Gastroesophageal sphincter (tissue), 4 donors: ENCODE results near the gene ATG7. TPM values are rescaled to one million over a fixed set of nuclear protein-coding genes. Genes with fewer than 3 reads are reported as not detected.

ENCODE experiments used
- ATAC-seq: fragments of 150-250 bp; one replicate; pipeline ENCODE4 v1.9.1; 2016; ENCODE audit warnings: mild to moderate bottlenecking, moderate library complexity
- H3K27ac ChIP-seq, 4 donors: fragments of 200-600 bp; sonication (generic) in 3 of 4; 1 replicate in 3 of 4; 2 replicates in 1 of 4; pipeline ENCODE4 v1.5.1; 2016 to 2019
- H3K27me3 ChIP-seq: fragments of 200-600 bp; sonication (generic); one replicate; pipeline ENCODE4 v1.5.1; 2019
- H3K36me3 ChIP-seq, 2 donors: fragments of 200-600 bp; sonication (generic); one replicate each; pipeline ENCODE4 v1.5.1; 2019; ENCODE audit warnings: control low read depth in 1 of 2
- H3K4me1 ChIP-seq, 3 donors: fragments of 200-600 bp; sonication (generic); 1 replicate in 2 of 3; 2 replicates in 1 of 3; pipeline ENCODE4 v1.5.1; 2016 to 2019; ENCODE audit warnings: control low read depth in 2 of 3
- H3K4me3 ChIP-seq, 2 donors: fragments of 200-600 bp; sonication (generic); one replicate each; pipeline ENCODE4 v1.5.1; 2019; ENCODE audit warnings: mild to moderate bottlenecking in 1 of 2, moderate library complexity in 1 of 2
- H3K9me3 ChIP-seq, 3 donors: fragments of 200-600 bp; sonication (generic); one replicate each; pipeline ENCODE4 v1.5.1; 2017 to 2019; ENCODE audit warnings: control low read depth in 2 of 3
- EP300 ChIP-seq: sonication (generic); formaldehyde crosslinking; IDR thresholded peaks from one replicate; pipeline ENCODE4 v1.6.1; 2017; ENCODE audit warnings: antibody characterized with exemption, mild to moderate bottlenecking
- POLR2A ChIP-seq, 2 donors: fragments of 450-650 bp; IDR thresholded peaks; one replicate each; pipeline ENCODE4 v1.6.1; 2017; ENCODE audit warnings: antibody characterized with exemption in 2 of 2, mild to moderate bottlenecking in 2 of 2, moderate library complexity in 1 of 2
- POLR2AphosphoS5 ChIP-seq: sonication (generic); formaldehyde crosslinking; IDR thresholded peaks from one replicate; pipeline ENCODE4 v1.6.1; 2017; ENCODE audit warnings: antibody characterized with exemption
- WGBS, 2 donors: methylation state at CpG; one replicate each; pipeline ENCODE4 v1.1.5; 2018; ENCODE audit warnings: low coverage in 1 of 2; 5-methylcytosine and 5-hydroxymethylcytosine counted together
- total RNA-seq, 4 donors: library from RNA; depleted of rRNA; stranded (reverse); fragments of >200 nt; gene quantifications; one replicate each; pipeline ENCODE4 v1.1.0, GENCODE V29; 2016
- TF ChIP-seq, protein P1 (sequence below), 4 experiments: fragments of 200-600 bp in 2 of 4; fragments of 450-650 bp in 2 of 4; sonication (generic) in 1 of 4; IDR thresholded peaks; one replicate each; pipeline ENCODE4 v1.5.1; 2017 to 2019; ENCODE audit warnings: antibody characterized with exemption in 4 of 4, mild to moderate bottlenecking in 2 of 4, moderate library complexity in 2 of 4

The ATG7 gene
- total RNA-seq, 4 donors from 2014 or later, result 28.3 to 64.9 (median 36.5) TPM

GRCh38 chr3:11230125-11230524, 42.1 kb upstream of the ATG7 start:
- peaks cover 0 to under 1% (median 0%) of the 10 kb centered on the region in 3 donors for H3K4me1 ChIP-seq
- no peak overlapping the region for H3K4me3 ChIP-seq
- H3K27me3 ChIP-seq, result no peaks in the 10 kb centered on the region
- TF ChIP-seq EP300, result no peak
- TF ChIP-seq POLR2A (IDR thresholded peaks at IDR 0.05), result no peak
- TF ChIP-seq POLR2AphosphoS5, result no peak
- TF ChIP-seq, protein P1, sequence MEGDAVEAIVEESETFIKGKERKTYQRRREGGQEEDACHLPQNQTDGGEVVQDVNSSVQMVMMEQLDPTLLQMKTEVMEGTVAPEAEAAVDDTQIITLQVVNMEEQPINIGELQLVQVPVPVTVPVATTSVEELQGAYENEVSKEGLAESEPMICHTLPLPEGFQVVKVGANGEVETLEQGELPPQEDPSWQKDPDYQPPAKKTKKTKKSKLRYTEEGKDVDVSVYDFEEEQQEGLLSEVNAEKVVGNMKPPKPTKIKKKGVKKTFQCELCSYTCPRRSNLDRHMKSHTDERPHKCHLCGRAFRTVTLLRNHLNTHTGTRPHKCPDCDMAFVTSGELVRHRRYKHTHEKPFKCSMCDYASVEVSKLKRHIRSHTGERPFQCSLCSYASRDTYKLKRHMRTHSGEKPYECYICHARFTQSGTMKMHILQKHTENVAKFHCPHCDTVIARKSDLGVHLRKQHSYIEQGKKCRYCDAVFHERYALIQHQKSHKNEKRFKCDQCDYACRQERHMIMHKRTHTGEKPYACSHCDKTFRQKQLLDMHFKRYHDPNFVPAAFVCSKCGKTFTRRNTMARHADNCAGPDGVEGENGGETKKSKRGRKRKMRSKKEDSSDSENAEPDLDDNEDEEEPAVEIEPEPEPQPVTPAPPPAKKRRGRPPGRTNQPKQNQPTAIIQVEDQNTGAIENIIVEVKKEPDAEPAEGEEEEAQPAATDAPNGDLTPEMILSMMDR (IDR thresholded peaks at IDR 0.05), result no peak
- H3K9me3 ChIP-seq, result no peaks in the 10 kb centered on the region
- no peaks in the 10 kb centered on the region for H3K36me3 ChIP-seq
- ATAC-seq, result no peak
- peak overlapping the region in 1 of 4 donors; percentile 17 for H3K27ac ChIP-seq
- 55% methylated on average over 1 of the region's 4 CpGs; no CpG with 5 or more reads in 1 of the 2 donors for whole genome bisulfite sequencing, 2 donors

- TF ChIP-seq POLR2A (IDR thresholded peaks at IDR 0.05) (no peak), POLR2AphosphoS5 (no peak), EP300 (no peak)
- TF ChIP-seq, protein P1 (IDR thresholded peaks at IDR 0.05), result no peak
- Histone ChIP-seq H3K36me3 (no peaks in the 10 kb centered on the region), H3K9me3 (no peaks in the 10 kb centered on the region), H3K4me1 (no peaks in the 10 kb centered on the region), H3K27ac (no peak overlapping the region), H3K27me3 (no peaks in the 10 kb centered on the region), H3K4me3 (no peak overlapping the region)
- WGBS, 2 donors, result 46 to 56% methylated on average over 3 of the region's 3 CpGs
- ATAC-seq, result no peak
Observed at GRCh38 chr3:11230832-11231231, 41.4 kb upstream of the ATG7 start.

- TF ChIP-seq POLR2A (IDR thresholded peaks at IDR 0.05), result no peak
- no peak for TF ChIP-seq POLR2AphosphoS5
- TF ChIP-seq, protein P1 (IDR thresholded peaks at IDR 0.05), result no peak
- no peak for TF ChIP-seq EP300
- Histone ChIP-seq H3K9me3 (no peaks in the 10 kb centered on the region), H3K36me3 (no peaks in the 10 kb centered on the region), H3K27me3 (no peaks in the 10 kb centered on the region), H3K27ac (no peak overlapping the region), H3K4me1 (peaks cover 0 to 7% (median 0%) of the 10 kb centered on the region in 3 donors), H3K4me3 (no peak overlapping the region)
- ATAC-seq, result no peak
- WGBS, 2 donors, result 73 to 83% methylated on average over 2 to 3 of the region's 8 CpGs
Observed at GRCh38 chr3:11235385-11235784, 36.8 kb upstream of the ATG7 start.

DNA sequence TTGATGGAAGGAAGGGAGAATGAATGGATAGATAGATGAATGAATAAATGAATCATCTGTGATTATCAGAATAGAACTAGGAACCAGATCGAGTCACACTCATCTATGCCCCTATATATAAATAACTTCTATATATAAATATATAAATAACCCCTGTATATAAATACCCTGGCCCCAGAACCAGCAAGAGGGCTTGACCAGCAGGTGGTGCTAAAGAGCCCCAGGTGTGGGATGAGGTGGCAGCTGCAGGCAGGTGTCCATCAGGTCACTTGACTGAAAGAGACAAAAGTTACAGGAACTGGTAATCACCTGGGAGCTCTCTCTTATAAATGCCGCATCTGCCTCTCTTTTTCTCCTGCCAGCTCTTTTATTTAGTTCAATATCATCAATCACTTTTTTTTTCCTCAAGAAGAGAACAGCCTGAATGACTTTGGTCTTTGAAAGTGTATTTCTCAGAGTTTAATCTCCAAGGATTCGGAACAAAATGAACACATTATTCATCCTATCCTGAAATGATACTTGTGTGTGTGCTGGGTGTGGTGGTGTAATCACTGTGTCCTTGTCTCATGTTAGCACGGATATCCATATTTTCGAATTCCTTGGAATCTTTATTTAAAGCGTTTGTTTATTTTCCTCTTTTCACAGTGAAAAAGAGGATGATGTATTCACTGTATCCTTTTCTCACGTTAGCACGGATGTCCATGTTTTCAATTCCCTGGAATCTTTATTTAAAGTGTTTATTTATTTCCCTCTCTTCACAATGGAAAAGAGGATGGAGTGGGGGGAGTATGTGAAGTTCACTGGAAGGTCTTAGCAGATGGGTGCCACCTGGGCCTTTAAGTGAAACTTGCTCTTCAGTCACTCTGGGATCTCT, 35.4 kb upstream of the ATG7 start:
- WGBS, 2 donors, result 16 to 34% methylated on average over 7 to 8 of the region's 8 CpGs
- no peaks in the 10 kb centered on the region for H3K9me3 ChIP-seq
- no peaks in the 10 kb centered on the region for H3K36me3 ChIP-seq
- H3K27me3 ChIP-seq, result no peaks in the 10 kb centered on the region
- peak; percentile 71 for ATAC-seq
- peak overlapping the region in 2 of 4 donors; percentile 18 to 38 for H3K27ac ChIP-seq
- H3K4me3 ChIP-seq, result no peak overlapping the region
- TF ChIP-seq, protein P1 (IDR thresholded peaks at IDR 0.05), result peak in 2 of 4 experiments; percentile 61 to 66
- no peak for TF ChIP-seq POLR2A (IDR thresholded peaks at IDR 0.05)
- no peak for TF ChIP-seq POLR2AphosphoS5
- TF ChIP-seq EP300, result no peak
- H3K4me1 ChIP-seq, result peaks cover 0 to 7% (median 0%) of the 10 kb centered on the region in 3 donors

DNA sequence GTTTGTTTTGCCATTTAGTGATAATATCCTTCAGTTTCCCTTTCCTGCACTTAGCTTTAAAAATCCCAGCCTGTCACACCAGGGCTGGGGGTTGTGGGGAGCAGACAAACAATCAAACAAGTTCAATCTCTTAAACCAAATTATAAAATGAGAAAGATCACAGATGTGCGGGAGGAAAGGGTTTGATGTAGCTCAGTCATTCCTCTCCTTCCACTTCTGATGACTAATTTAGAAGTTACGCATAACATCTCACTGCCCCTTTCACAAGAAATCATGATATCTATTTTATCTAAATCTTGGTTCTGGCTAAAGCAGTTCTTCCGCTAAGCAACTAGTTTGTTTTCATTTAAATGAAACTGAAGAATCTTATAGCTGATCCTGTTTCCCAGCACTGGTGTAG, 34.1 kb upstream of the ATG7 start:
- Histone ChIP-seq H3K27ac (no peak overlapping the region), H3K4me3 (no peak overlapping the region), H3K9me3 (no peaks in the 10 kb centered on the region), H3K36me3 (no peaks in the 10 kb centered on the region), H3K4me1 (peaks cover 0 to 7% (median 0%) of the 10 kb centered on the region in 3 donors), H3K27me3 (no peaks in the 10 kb centered on the region)
- no peak for TF ChIP-seq POLR2AphosphoS5
- TF ChIP-seq, protein P1 (IDR thresholded peaks at IDR 0.05), result no peak
- no peak for TF ChIP-seq POLR2A (IDR thresholded peaks at IDR 0.05)
- TF ChIP-seq EP300, result no peak
- 78 to 83% methylated on average over 2 to 3 of the region's 3 CpGs for WGBS, 2 donors
- ATAC-seq, result no peak
